ENCODE data around the gene CREB3.

Gene CREB3

DNA sequence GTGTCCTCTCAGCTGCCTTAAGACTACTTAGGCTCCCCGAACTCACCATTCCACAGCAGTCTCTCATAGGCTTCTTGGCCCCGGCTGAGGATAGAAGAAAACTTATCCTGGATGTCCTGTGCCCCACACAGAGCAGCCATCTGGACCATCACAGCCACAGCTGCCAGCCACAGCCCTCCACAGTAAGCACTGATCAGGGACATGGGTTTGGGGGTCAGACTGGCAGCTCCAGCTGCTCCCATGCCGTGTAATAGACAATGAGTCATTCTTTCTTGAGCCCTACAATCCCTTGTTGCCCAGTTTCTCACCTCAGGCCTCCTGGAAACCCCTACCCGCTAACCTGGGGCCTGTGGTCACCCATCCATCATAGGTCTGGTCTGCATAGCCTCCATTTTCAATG is 5.7 kb downstream of the CREB3 start:
- H3K27me3 ChIP-seq, result no peaks in the 10 kb centered on the region
- no peak for TF ChIP-seq CTCF (IDR thresholded peaks at IDR 0.05)
- intact Hi-C loops (cut with DNase I; ENCODE audit: low total_unique reads), result no loop called here
- no peak for DNase-seq
- H3K27ac ChIP-seq, result no peak overlapping the region
- no peak overlapping the region for H3K4me3 ChIP-seq
- H3K9me3 ChIP-seq, result no peaks in the 10 kb centered on the region
- H3K4me1 ChIP-seq, result peaks cover 0 to 23% (median 14%) of the 10 kb centered on the region in 4 donors
- H3K36me3 ChIP-seq, result peaks cover 79 to 88% (median 87%) of the 10 kb centered on the region in 3 donors

DNA sequence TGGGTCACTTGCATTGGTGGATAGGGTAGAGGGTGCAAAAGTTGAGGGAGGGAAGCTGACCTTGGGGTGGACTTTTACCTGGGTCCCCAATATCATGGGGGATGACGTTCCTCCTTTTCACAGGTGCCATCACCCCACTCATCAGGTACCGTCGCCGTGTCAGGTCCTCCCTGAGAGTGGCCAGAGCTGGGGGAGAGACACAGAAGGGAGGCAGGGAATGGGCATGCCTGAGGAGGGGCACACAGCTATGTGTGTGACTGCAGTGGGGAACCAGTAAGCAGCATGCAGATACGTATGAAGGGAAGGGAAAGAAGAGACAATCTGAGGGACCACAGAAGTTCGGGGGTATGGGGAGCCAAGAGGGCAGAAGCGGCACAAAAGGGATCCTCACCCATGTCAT is 6.5 kb downstream of the CREB3 start:
- no peak for TF ChIP-seq CTCF (IDR thresholded peaks at IDR 0.05)
- intact Hi-C loops (cut with DNase I; ENCODE audit: low total_unique reads), result no loop called here

DNA sequence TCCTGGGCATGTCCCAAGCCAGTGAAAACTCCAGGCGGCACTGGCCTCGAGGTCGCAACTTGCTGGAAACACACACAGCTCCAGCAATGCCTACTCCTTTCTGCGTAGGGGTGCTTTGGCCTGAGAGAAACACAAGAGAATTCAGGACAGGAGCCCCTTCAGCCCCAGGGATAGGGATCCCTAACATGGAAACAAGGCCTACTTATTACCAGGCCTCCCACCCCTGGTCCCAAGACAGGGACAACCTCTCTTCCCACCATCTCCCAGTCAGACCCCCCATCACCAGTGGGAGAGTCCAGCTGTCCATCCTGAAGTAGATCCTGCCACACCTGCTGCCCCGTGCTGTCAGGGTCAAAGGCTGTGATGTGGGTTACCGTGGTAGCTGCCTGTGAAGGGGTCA is 7.8 kb downstream of the CREB3 start:
- Histone ChIP-seq H3K27me3 (no peaks in the 10 kb centered on the region), H3K4me3 (no peak overlapping the region), H3K36me3 (peaks cover 84 to 99% (median 93%) of the 10 kb centered on the region in 3 donors), H3K9me3 (no peaks in the 10 kb centered on the region), H3K27ac (no peak overlapping the region), H3K4me1 (peaks cover 0 to 19% (median 8%) of the 10 kb centered on the region in 4 donors)
- no peak for DNase-seq
- TF ChIP-seq CTCF (IDR thresholded peaks at IDR 0.05), result no peak
- intact Hi-C loops (cut with DNase I; ENCODE audit: low total_unique reads), result loop anchor here (10.0 kb wide), 1 partner anchor 75 kb away; the partner anchor contains the start of genes HINT2 and SPAG8

More for the DNA sequence above, 6.5 kb downstream of the CREB3 start:
- Histone ChIP-seq H3K36me3 (peaks cover 87 to 96% (median 95%) of the 10 kb centered on the region in 3 donors), H3K27ac (no peak overlapping the region), H3K9me3 (no peaks in the 10 kb centered on the region), H3K27me3 (no peaks in the 10 kb centered on the region), H3K4me3 (no peak overlapping the region), H3K4me1 (peaks cover 0 to 19% (median 7%) of the 10 kb centered on the region in 4 donors)
- DNase-seq, result no peak

DNA sequence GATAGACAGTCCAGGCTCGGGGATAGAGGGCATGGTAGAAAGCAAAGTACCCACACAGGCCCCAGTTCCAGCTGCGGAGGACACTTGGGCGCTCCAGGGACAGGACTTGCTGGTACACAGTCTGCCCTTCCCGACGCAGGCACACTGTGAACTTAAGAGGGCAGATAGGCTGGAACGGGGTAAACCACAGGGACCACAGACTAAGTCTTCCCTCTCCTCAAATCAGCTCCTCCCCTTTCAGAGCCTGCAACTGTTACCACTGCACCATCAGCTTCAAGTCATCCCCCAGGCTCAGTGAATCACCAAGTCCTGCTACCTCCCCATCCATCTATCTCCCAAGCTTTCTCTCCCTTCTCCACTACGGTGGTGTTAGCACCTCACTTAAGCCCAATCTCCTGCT is 9.3 kb downstream of the CREB3 start:
- peaks cover 72 to 84% (median 78%) of the 10 kb centered on the region in 3 donors for H3K36me3 ChIP-seq
- intact Hi-C loops (cut with DNase I; ENCODE audit: low total_unique reads), result loop anchor here (10.0 kb wide), 1 partner anchor 73 kb away; the partner anchor contains the start of genes HINT2 and SPAG8

DNA sequence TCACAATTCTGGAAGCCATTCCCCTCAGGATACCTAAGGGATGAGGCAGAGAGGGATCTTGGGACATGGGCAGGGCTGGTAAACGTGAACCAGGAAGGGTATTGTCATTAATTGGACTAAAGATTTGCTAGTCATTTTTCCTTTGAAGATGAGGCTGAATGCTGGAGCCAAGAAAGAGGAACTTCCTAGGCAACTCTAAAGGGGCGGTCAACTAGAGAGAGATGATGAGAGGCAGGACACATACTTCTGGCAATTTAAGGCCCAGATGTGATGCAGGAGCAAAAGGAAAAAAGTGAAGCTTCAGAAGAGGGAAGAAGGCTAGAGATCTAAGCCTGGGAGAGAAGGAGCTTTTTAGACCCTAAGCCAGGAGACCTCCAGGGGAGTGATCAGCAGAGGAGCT is 11.0 kb downstream of the CREB3 start:
- Histone ChIP-seq H3K9me3 (no peaks in the 10 kb centered on the region), H3K27ac (no peak overlapping the region), H3K27me3 (no peaks in the 10 kb centered on the region), H3K4me1 (peaks cover 0 to 45% (median 35%) of the 10 kb centered on the region in 4 donors), H3K36me3 (peaks cover 55 to 67% (median 61%) of the 10 kb centered on the region in 3 donors), H3K4me3 (no peak overlapping the region)
- no peak for TF ChIP-seq CTCF (IDR thresholded peaks at IDR 0.05)
- intact Hi-C loops (cut with DNase I; ENCODE audit: low total_unique reads), result loop anchor here (10.0 kb wide), 1 partner anchor 71 kb away; the partner anchor contains the start of genes HINT2 and SPAG8
- DNase-seq, result no peak

More for the DNA sequence above, 9.3 kb downstream of the CREB3 start:
- Histone ChIP-seq H3K27me3 (no peaks in the 10 kb centered on the region), H3K27ac (no peak overlapping the region), H3K4me1 (peaks cover 0 to 28% (median 19%) of the 10 kb centered on the region in 4 donors), H3K9me3 (no peaks in the 10 kb centered on the region), H3K4me3 (no peak overlapping the region)
- DNase-seq, result no peak
- no peak for TF ChIP-seq CTCF (IDR thresholded peaks at IDR 0.05)

Data from tibial artery (tissue), 4 donors.